ENCODE results near the gene TIMM10B.

- TF ChIP-seq CTCF (IDR thresholded peaks at IDR 0.05; ENCODE audit: low read length) (no peak), EZH2phosphoT487 (IDR thresholded peaks at IDR 0.05; ENCODE audit: low read length) (no peak), EZH2 (optimal IDR thresholded peaks at IDR 0.05; ENCODE audit: low read depth, low read length) (no peak)
Measured at GRCh38 chr11:6474806-6475500, 6.3 kb upstream of the TIMM10B start.

Data from MM.1S (cell line).